Ectodermal cell (in vitro differentiated cells): ENCODE results near the gene CABP4.

Source experiments
- H3K27ac ChIP-seq: 2 replicates; pipeline ENCODE4 v1.7.0; 2013; ENCODE audit warnings: mild to moderate bottlenecking, low read depth, low read length; ENCODE audit not compliant: insufficient read depth, poor library complexity, severe bottlenecking
- H3K27me3 ChIP-seq: 2 replicates; pipeline ENCODE4 v1.7.0; 2013; ENCODE audit warnings: mild to moderate bottlenecking, low read length; ENCODE audit not compliant: insufficient read depth, control insufficient read depth, poor library complexity, severe bottlenecking
- H3K36me3 ChIP-seq: one replicate; pipeline ENCODE4 v1.7.0; 2013; ENCODE audit warnings: low read length; ENCODE audit not compliant: control insufficient read depth, insufficient read depth
- H3K4me1 ChIP-seq: one replicate; pipeline ENCODE4 v1.7.0; 2013; ENCODE audit warnings: low read length; ENCODE audit not compliant: control insufficient read depth, insufficient read depth
- H3K4me3 ChIP-seq: 2 replicates; pipeline ENCODE4 v1.7.0; 2013; ENCODE audit warnings: low read depth, low read length, control low read depth; ENCODE audit not compliant: insufficient read depth
- H3K9me3 ChIP-seq: 2 replicates; pipeline ENCODE4 v1.7.0; 2013; ENCODE audit warnings: mild to moderate bottlenecking, low read length, moderate library complexity; ENCODE audit not compliant: control insufficient read depth
- WGBS, 2 experiments: methylation state at CpG; one replicate each; pipeline ENCODE4 v1.1.7; 2013; ENCODE audit warnings: missing lambda C conversion rate in 2 of 2; 5-methylcytosine and 5-hydroxymethylcytosine counted together

CABP4 gene

GRCh38 chr11:67442504-67443404, 12.4 kb upstream of the CABP4 start:
- H3K27ac ChIP-seq, result no peak overlapping the region
- H3K36me3 ChIP-seq, result no peaks in the 10 kb centered on the region
- peak overlapping the region; percentile 84 for H3K4me3 ChIP-seq
- H3K4me1 ChIP-seq, result peaks cover 4% of the 10 kb centered on the region
- H3K9me3 ChIP-seq, result no peaks in the 10 kb centered on the region
- 38 to 40% methylated on average over 45 of the region's 45 CpGs for WGBS, 2 experiments
- H3K27me3 ChIP-seq, result no peaks in the 10 kb centered on the region

GRCh38 chr11:67445515-67445914, 9.6 kb upstream of the CABP4 start:
- Histone ChIP-seq H3K27me3 (no peaks in the 10 kb centered on the region), H3K36me3 (no peaks in the 10 kb centered on the region), H3K4me3 (no peak overlapping the region), H3K4me1 (peaks cover 4% of the 10 kb centered on the region), H3K27ac (no peak overlapping the region), H3K9me3 (no peaks in the 10 kb centered on the region)
- WGBS, 2 experiments, result 86 to 90% methylated on average over 5 of the region's 5 CpGs

- 95% methylated on average over 7 of the region's 7 CpGs for WGBS, 2 experiments
- Histone ChIP-seq H3K27ac (no peak overlapping the region), H3K9me3 (no peaks in the 10 kb centered on the region), H3K4me1 (peaks cover 5% of the 10 kb centered on the region), H3K36me3 (no peaks in the 10 kb centered on the region), H3K4me3 (no peak overlapping the region), H3K27me3 (no peaks in the 10 kb centered on the region)
Measured at GRCh38 chr11:67448220-67448609, 6.9 kb upstream of the CABP4 start.

- no peak overlapping the region for H3K4me3 ChIP-seq
- H3K36me3 ChIP-seq, result no peaks in the 10 kb centered on the region
- H3K4me1 ChIP-seq, result peaks cover 5% of the 10 kb centered on the region
- H3K9me3 ChIP-seq, result no peaks in the 10 kb centered on the region
- WGBS, 2 experiments, result 90 to 95% methylated on average over 9 of the region's 9 CpGs
- no peak overlapping the region for H3K27ac ChIP-seq
- no peaks in the 10 kb centered on the region for H3K27me3 ChIP-seq
Measured at GRCh38 chr11:67449116-67449844, 5.9 kb upstream of the CABP4 start.

- WGBS, 2 experiments, result 83% methylated on average over 25 of the region's 25 CpGs
- no peak overlapping the region for H3K27ac ChIP-seq
- no peaks in the 10 kb centered on the region for H3K9me3 ChIP-seq
- no peaks in the 10 kb centered on the region for H3K36me3 ChIP-seq
- H3K27me3 ChIP-seq, result no peaks in the 10 kb centered on the region
- peaks cover 5% of the 10 kb centered on the region for H3K4me1 ChIP-seq
- no peak overlapping the region for H3K4me3 ChIP-seq
Measured at GRCh38 chr11:67450796-67451657, 4.1 kb upstream of the CABP4 start.

- no peak overlapping the region for H3K27ac ChIP-seq
- WGBS, 2 experiments, result 92 to 94% methylated on average over 14 of the region's 14 CpGs
Measured at GRCh38 chr11:67451658-67451976, 3.5 kb upstream of the CABP4 start.

GRCh38 chr11:67452141-67452952, 2.8 kb upstream of the CABP4 start, which contains the start of gene GPR152:
Gene GPR152, minus strand, starts transcription at chr11:67452729. Its CDS starts 5 bp downstream, at chr11:67452724.
- Histone ChIP-seq H3K27ac (no peak within 1 kb of the TSS), H3K36me3 (no peaks in the 10 kb centered on the region), H3K4me1 (peaks cover 5% of the 10 kb centered on the region), H3K4me3 (no peak within 1 kb of the TSS), H3K27me3 (no peaks in the 10 kb centered on the region), H3K9me3 (no peaks in the 10 kb centered on the region)
- WGBS, 2 experiments, result 94 to 95% methylated on average over 33 of the region's 33 CpGs

More at GRCh38 chr11:67451658-67451976, 3.5 kb upstream of the CABP4 start:
- no peaks in the 10 kb centered on the region for H3K9me3 ChIP-seq
- no peaks in the 10 kb centered on the region for H3K27me3 ChIP-seq
- H3K36me3 ChIP-seq, result no peaks in the 10 kb centered on the region
- no peak overlapping the region for H3K4me3 ChIP-seq
- peaks cover 5% of the 10 kb centered on the region for H3K4me1 ChIP-seq

- Histone ChIP-seq H3K4me1 (peaks cover 5% of the 10 kb centered on the region), H3K27me3 (no peaks in the 10 kb centered on the region), H3K4me3 (no peak overlapping the region), H3K36me3 (no peaks in the 10 kb centered on the region), H3K27ac (no peak overlapping the region), H3K9me3 (no peaks in the 10 kb centered on the region)
- WGBS, 2 experiments, result 92 to 94% methylated on average over 21 of the region's 21 CpGs
Measured at GRCh38 chr11:67453816-67454732, 1.1 kb upstream of the CABP4 start.
